NB4 (cell line): Measurements from ENCODE around the gene ZFAND2B.
"Not testable (repeated sequence)": the region's sequence is repeated elsewhere in the genome, so short reads cannot be mapped to it uniquely, and the experiment has no call there.

Source experiments
- DNase-seq: peaks from one replicate; pipeline ENCODE4 v3.0.0; 2010; ENCODE audit warnings: low read depth
- H3K4me3 ChIP-seq: one replicate; pipeline ENCODE4 v1.5.1; 2011; ENCODE audit warnings: mild to moderate bottlenecking, low read depth, low read length, moderate library complexity
- MYC ChIP-seq: IDR thresholded peaks from 2 replicates; pipeline ENCODE4 v1.6.1; 2011; ENCODE audit warnings: low read depth, low read length
- POLR2A ChIP-seq: IDR thresholded peaks from 2 replicates; pipeline ENCODE4 v1.6.1; 2011; ENCODE audit warnings: mild to moderate bottlenecking; ENCODE audit not compliant: insufficient read length; ENCODE audit errors: extremely low read depth
- TF ChIP-seq, protein P1 (sequence below): IDR thresholded peaks from 2 replicates; pipeline ENCODE4 v1.6.1; 2011; ENCODE audit warnings: low read depth, low read length
- TF ChIP-seq, protein P2 (sequence below): IDR thresholded peaks from one replicate; pipeline ENCODE4 v1.5.1; 2012; ENCODE audit warnings: low read depth, low read length

The ZFAND2B gene

DNA sequence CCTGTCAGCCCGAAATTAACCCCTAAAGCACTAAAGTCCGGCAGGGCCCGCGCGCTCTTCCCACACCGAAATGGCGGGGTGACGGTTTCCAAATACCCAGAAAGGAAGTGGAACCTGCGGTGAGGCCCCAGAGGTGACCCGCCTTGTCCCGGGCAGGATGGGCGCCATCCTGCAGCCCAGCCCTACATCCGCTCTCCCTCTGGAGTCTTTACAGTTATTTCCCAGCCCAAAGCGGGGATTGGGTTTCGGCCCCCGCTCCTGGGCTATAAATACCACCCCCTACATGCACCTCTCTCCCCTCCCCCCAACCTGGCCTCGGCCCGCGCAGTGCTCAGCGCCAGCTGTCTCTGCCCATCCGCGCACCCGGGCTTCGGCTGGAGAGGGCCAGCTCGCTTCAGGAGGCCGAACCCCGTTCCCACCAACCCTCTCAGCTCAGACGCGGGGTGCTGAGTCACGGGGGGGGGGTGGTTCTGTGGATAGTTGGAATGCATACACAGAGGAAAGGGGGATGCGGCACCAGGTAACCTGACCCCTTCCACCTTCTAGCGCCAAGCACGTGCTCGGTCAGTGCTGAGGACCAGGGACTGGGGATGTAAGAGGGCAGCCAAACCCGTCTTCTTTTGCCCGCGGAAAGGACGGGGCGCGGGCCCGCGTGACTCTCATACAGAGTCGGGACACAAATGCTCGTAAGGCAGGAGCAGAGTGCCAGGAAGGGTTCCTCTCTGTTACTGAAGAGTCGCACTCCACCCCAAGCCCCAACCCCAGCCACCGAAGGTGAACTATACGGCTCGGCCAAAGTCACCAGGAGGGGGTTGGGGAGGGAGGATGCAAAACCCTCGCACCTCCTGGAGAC, 46.5 kb downstream of the ZFAND2B start, which contains the start of gene TUBA4B:
TUBA4B (plus strand) TSS at position 344 of the 853 bp plus-strand sequence; CDS start at position 509, 165 bp downstream.
- TF ChIP-seq, protein P1, sequence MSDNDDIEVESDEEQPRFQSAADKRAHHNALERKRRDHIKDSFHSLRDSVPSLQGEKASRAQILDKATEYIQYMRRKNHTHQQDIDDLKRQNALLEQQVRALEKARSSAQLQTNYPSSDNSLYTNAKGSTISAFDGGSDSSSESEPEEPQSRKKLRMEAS = peak; percentile 93
- TF ChIP-seq MYC (peak; percentile 67), POLR2A (no peak)
- peak; percentile 89 for DNase-seq
- peak within 1 kb of the TSS; percentile 66 for H3K4me3 ChIP-seq

DNA sequence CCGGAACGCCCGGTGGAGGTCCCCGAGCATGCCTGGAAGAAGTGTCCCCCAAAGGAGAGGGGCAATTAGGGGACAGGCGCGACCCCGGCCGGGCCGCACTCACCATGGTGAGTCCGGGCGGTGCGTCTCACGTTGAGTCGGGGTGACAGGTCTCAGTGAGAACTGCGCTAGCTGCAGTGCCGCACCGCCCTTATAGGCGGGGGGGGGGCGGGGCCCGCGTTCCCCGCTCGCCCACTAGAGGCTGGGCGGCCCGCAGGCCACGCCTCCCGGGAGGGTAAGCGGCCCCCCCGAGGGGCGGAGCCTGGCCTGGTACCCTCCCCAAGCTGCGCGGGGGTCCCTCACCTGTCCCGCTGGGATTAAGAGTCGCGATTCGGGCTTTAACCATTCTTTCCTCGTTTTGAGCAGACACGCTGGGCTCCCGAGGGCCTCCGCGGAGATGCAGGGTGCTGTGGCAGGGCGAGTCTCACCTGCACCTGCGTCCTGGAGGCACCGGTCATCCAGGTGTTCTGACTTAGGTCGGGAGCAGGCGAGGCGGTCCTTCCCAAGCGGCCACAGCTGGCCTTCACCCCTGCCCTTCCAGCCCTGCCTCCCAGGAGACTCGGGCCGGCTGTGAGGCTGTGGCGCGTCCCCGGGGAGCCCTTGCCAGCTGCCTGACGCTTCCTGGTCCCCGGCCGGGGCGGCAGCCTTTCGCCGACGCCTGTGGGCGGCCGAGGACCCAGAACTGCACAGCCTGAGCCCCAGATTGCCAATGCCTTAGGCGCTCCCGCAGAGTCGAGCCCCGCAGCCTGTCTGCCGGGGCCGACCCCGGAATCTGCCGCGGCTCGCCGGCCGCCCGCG, 47.4 kb downstream of the ZFAND2B start, which contains the start of gene TUBA4A:
TUBA4A (minus strand) TSS at position 166 of the 837 bp plus-strand sequence; CDS start at position 106, 60 bp downstream.
- TF ChIP-seq MYC (no peak), POLR2A (peak; percentile 96)
- TF ChIP-seq, protein P1 = peak; percentile 36; the same call in 1 of the 2 replicates

GRCh38 chr2:219254590-219255201, 48.1 kb downstream of the ZFAND2B start:
- TF ChIP-seq MYC (no peak), POLR2A (no peak)
- TF ChIP-seq, protein P2, sequence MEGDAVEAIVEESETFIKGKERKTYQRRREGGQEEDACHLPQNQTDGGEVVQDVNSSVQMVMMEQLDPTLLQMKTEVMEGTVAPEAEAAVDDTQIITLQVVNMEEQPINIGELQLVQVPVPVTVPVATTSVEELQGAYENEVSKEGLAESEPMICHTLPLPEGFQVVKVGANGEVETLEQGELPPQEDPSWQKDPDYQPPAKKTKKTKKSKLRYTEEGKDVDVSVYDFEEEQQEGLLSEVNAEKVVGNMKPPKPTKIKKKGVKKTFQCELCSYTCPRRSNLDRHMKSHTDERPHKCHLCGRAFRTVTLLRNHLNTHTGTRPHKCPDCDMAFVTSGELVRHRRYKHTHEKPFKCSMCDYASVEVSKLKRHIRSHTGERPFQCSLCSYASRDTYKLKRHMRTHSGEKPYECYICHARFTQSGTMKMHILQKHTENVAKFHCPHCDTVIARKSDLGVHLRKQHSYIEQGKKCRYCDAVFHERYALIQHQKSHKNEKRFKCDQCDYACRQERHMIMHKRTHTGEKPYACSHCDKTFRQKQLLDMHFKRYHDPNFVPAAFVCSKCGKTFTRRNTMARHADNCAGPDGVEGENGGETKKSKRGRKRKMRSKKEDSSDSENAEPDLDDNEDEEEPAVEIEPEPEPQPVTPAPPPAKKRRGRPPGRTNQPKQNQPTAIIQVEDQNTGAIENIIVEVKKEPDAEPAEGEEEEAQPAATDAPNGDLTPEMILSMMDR = no peak
- TF ChIP-seq, protein P1 = no peak
- DNase-seq = peak; percentile 79

More for the DNA sequence above, 47.4 kb downstream of the ZFAND2B start, which contains the start of gene TUBA4A:
- peak within 1 kb of the TSS; percentile 66 for H3K4me3 ChIP-seq
- peak; percentile 89 for DNase-seq

GRCh38 chr2:219258942-219259341, 52.4 kb downstream of the ZFAND2B start:
- H3K4me3 ChIP-seq, DNase-seq: not testable (repeated sequence)

More at GRCh38 chr2:219254590-219255201, 48.1 kb downstream of the ZFAND2B start:
- peak overlapping the region; percentile 41 for H3K4me3 ChIP-seq
